Measurements from ENCODE around the gene MSRB1.

Gene MSRB1

GRCh38 chr16:1949507-1949906, 6.5 kb upstream of the MSRB1 start:
- H3K4me2 ChIP-seq (ENCODE audit: insufficient read depth, low read length): no peak overlapping the region
- no peak overlapping the region for H2AFZ ChIP-seq (ENCODE audit: low read depth, low read length)
- H3K79me2 ChIP-seq (ENCODE audit: insufficient read depth, low read length): no peaks in the 10 kb centered on the region
- DNase-seq (no peak), ATAC-seq (ENCODE audit: insufficient read depth, low read depth) (no peak)
- H3K9ac ChIP-seq (ENCODE audit: low read depth, low read length): no peak overlapping the region
- H3K4me1 ChIP-seq (ENCODE audit: insufficient read depth, low read length): no peaks in the 10 kb centered on the region
- H3K9me3 ChIP-seq (ENCODE audit: insufficient read depth, low read length, severe bottlenecking): no peaks in the 10 kb centered on the region
- H3K4me3 ChIP-seq (ENCODE audit: low read depth in 1 of 2, low read length in 2 of 2): no peak overlapping the region
- no peaks in the 10 kb centered on the region for H3K27me3 ChIP-seq (ENCODE audit: insufficient read depth, low read length, poor library complexity)
- TF ChIP-seq CTCF (IDR thresholded peaks at IDR 0.05; ENCODE audit: borderline replicate concordance, extremely low read depth, low read length, poor library complexity, severe bottlenecking) (no peak), EZH2 (IDR thresholded peaks at IDR 0.05; ENCODE audit: borderline replicate concordance, low read depth, low read length, severe bottlenecking) (no peak)
- no peaks in the 10 kb centered on the region for H4K20me1 ChIP-seq (ENCODE audit: insufficient read depth, low read length)
- no peaks in the 10 kb centered on the region for H3K36me3 ChIP-seq (ENCODE audit: insufficient read depth, low read length)
- H3K27ac ChIP-seq (ENCODE audit: low read length): no peak overlapping the region

GRCh38 chr16:1947369-1947670, 4.3 kb upstream of the MSRB1 start:
- Histone ChIP-seq H3K4me2 (ENCODE audit: insufficient read depth, low read length) (no peak overlapping the region), H3K9ac (ENCODE audit: low read depth, low read length) (no peak overlapping the region), H3K27ac (ENCODE audit: low read length) (no peak overlapping the region), H3K27me3 (ENCODE audit: insufficient read depth, low read length, poor library complexity) (no peaks in the 10 kb centered on the region), H4K20me1 (ENCODE audit: insufficient read depth, low read length) (no peaks in the 10 kb centered on the region; the same call in 1 of the 2 replicates), H3K4me3 (ENCODE audit: low read depth in 1 of 2, low read length in 2 of 2) (no peak overlapping the region), H3K4me1 (ENCODE audit: insufficient read depth, low read length) (peaks cover 15% of the 10 kb centered on the region), H2AFZ (ENCODE audit: low read depth, low read length) (no peak overlapping the region), H3K36me3 (ENCODE audit: insufficient read depth, low read length) (no peaks in the 10 kb centered on the region), H3K9me3 (ENCODE audit: insufficient read depth, low read length, severe bottlenecking) (no peaks in the 10 kb centered on the region), H3K79me2 (ENCODE audit: insufficient read depth, low read length) (no peaks in the 10 kb centered on the region; the same call in none of the 2 replicates)
- ATAC-seq (ENCODE audit: insufficient read depth, low read depth) (no peak), DNase-seq (no peak)
- no peak for TF ChIP-seq EZH2 (IDR thresholded peaks at IDR 0.05; ENCODE audit: borderline replicate concordance, low read depth, low read length, severe bottlenecking)
- TF ChIP-seq CTCF (IDR thresholded peaks at IDR 0.05; ENCODE audit: borderline replicate concordance, extremely low read depth, low read length, poor library complexity, severe bottlenecking): no peak

GRCh38 chr16:1946495-1947368, 3.7 kb upstream of the MSRB1 start:
- H3K27ac ChIP-seq (ENCODE audit: low read length): no peak overlapping the region
- H3K36me3 ChIP-seq (ENCODE audit: insufficient read depth, low read length): no peaks in the 10 kb centered on the region
- no peak overlapping the region for H3K9ac ChIP-seq (ENCODE audit: low read depth, low read length)
- no peak overlapping the region for H3K4me3 ChIP-seq (ENCODE audit: low read depth in 1 of 2, low read length in 2 of 2)
- no peaks in the 10 kb centered on the region; the same call in none of the 2 replicates for H3K79me2 ChIP-seq (ENCODE audit: insufficient read depth, low read length)
- DNase-seq (no peak), ATAC-seq (ENCODE audit: insufficient read depth, low read depth) (no peak)
- H2AFZ ChIP-seq (ENCODE audit: low read depth, low read length): no peak overlapping the region
- no peaks in the 10 kb centered on the region for H3K9me3 ChIP-seq (ENCODE audit: insufficient read depth, low read length, severe bottlenecking)
- H3K4me1 ChIP-seq (ENCODE audit: insufficient read depth, low read length): peaks cover 21% of the 10 kb centered on the region
- H3K4me2 ChIP-seq (ENCODE audit: insufficient read depth, low read length): no peak overlapping the region
- no peaks in the 10 kb centered on the region; the same call in 1 of the 2 replicates for H4K20me1 ChIP-seq (ENCODE audit: insufficient read depth, low read length)
- no peaks in the 10 kb centered on the region for H3K27me3 ChIP-seq (ENCODE audit: insufficient read depth, low read length, poor library complexity)
- TF ChIP-seq EZH2 (IDR thresholded peaks at IDR 0.05; ENCODE audit: borderline replicate concordance, low read depth, low read length, severe bottlenecking) (no peak), CTCF (IDR thresholded peaks at IDR 0.05; ENCODE audit: borderline replicate concordance, extremely low read depth, low read length, poor library complexity, severe bottlenecking) (no peak)
